Activated CD8-positive, alpha-beta T cell treated with anti-CD3 and anti-CD28 coated beads for 36 hours (primary cell): ENCODE data around the gene PPP2R5D. TPM values are rescaled to one million over a fixed set of nuclear protein-coding genes. Genes with fewer than 3 reads are reported as not detected.

ENCODE experiments used
- ATAC-seq: fragments of 200-7000 bp; cut with Tn5 transposase; one replicate; pipeline ENCODE4 v1.10.0; 2021; ENCODE audit warnings: mild to moderate bottlenecking, moderate library complexity
- CTCF ChIA-PET: fragments of 350-600 bp; sonication (Branson Sonifier 250); formaldehyde crosslinking; loops from one replicate; lab custom pipeline; 2021; ENCODE audit warnings: antibody characterized with exemption; lab: Charles Lee
- POLR2A ChIA-PET: fragments of 350-600 bp; sonication (Branson Sonifier 250); formaldehyde crosslinking; loops from one replicate; lab custom pipeline; 2021; ENCODE audit warnings: antibody characterized with exemption; lab: Charles Lee
- DNase-seq: peaks from one replicate; pipeline ENCODE4 v3.0.0-alpha.2; 2020
- H3K27ac Mint-ChIP-seq: one replicate; pipeline ENCODE4 v1.8.0; 2021; ENCODE audit warnings: mild to moderate bottlenecking, mixed read lengths
- H3K27me3 Mint-ChIP-seq: one replicate; pipeline ENCODE4 v1.8.0; 2021; ENCODE audit warnings: mixed read lengths
- H3K36me3 Mint-ChIP-seq: one replicate; pipeline ENCODE4 v1.8.0; 2021; ENCODE audit warnings: low read depth, mixed read lengths
- H3K4me1 Mint-ChIP-seq: one replicate; pipeline ENCODE4 v1.8.0; 2021; ENCODE audit warnings: low read depth, mixed read lengths
- H3K4me3 Mint-ChIP-seq: one replicate; pipeline ENCODE4 v1.8.0; 2021; ENCODE audit warnings: mild to moderate bottlenecking, moderate library complexity, mixed read lengths
- H3K9me3 Mint-ChIP-seq: one replicate; pipeline ENCODE4 v1.8.0; 2021; ENCODE audit warnings: mixed read lengths
- intact Hi-C: fragments of 100-400 bp; cut with micrococcal nuclease; formaldehyde crosslinking; loops from one replicate; pipeline ENCODE4 v1.10.0; 2022
- total RNA-seq, 2 experiments: library from RNA; stranded (reverse); gene quantifications; one replicate each; pipeline ENCODE4 v1.2.3, GENCODE V29; 2021
- TF ChIP-seq, protein P1 (sequence below): fragments of 200-600 bp; IDR thresholded peaks from one replicate; pipeline ENCODE4 v1.8.0; 2022; ENCODE audit warnings: antibody characterized with exemption, mild to moderate bottlenecking

The PPP2R5D gene
- total RNA-seq, 2 experiments from 2014 or later: 41.6 to 47.5 TPM

DNA sequence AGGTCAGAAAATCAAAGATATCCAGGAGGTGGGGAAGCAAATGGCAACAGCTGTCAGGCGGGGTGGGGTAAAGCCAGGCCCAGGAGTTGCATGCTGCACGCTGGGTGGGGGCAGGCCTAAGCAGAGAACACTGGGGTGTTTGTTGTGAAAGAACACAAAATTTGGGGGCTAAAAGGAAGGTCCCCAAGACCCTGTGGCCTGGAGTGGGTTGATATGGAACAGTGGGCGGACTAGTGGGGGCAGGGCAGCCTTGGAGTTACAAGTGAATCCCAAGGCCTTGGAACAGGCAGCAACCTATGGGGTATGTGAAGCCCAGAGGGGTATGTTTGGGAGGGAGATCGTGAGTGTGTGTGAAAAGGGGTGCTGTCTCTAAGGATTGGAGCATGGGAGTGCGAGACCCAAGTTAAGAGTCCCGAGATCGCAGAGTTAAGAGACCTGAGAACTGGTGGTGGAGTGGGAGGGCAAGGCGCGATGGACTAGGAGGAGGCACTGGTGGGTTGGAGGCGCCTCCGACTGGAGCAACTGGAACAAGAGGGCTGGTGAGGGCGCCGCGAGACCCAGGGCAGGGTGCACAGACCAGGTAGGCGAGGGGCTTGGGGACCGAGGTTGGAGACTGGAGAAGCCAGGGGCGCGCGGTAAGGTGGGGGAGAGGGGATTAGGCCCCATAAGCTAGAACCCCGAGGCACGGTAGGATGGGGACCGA, 68.6 kb downstream of the PPP2R5D start:
- ChIA-PET POLR2A (interaction anchor here (0.6 to 1.8 kb wide), 8 partner anchors 11 to 170 kb away, joined by 3 to 7 read pairs (median 3); partner anchors contain the start of gene PEX6), CTCF (interaction anchor here (1.0 to 2.7 kb wide), 3 partner anchors 32 to 91 kb away, joined by 3 to 11 read pairs (median 6); partner anchors contain the start of gene RRP36)
- ATAC-seq (peak; percentile 18), DNase-seq (peak; percentile 43)
- Mint-ChIP-seq H3K9me3 (no peaks in the 10 kb centered on the region), H3K27me3 (no peaks in the 10 kb centered on the region), H3K27ac (peak overlapping the region; percentile 96), H3K36me3 (peaks cover 38% of the 10 kb centered on the region), H3K4me3 (peak overlapping the region; percentile 93), H3K4me1 (peaks cover 37% of the 10 kb centered on the region)
- TF ChIP-seq, protein P1, sequence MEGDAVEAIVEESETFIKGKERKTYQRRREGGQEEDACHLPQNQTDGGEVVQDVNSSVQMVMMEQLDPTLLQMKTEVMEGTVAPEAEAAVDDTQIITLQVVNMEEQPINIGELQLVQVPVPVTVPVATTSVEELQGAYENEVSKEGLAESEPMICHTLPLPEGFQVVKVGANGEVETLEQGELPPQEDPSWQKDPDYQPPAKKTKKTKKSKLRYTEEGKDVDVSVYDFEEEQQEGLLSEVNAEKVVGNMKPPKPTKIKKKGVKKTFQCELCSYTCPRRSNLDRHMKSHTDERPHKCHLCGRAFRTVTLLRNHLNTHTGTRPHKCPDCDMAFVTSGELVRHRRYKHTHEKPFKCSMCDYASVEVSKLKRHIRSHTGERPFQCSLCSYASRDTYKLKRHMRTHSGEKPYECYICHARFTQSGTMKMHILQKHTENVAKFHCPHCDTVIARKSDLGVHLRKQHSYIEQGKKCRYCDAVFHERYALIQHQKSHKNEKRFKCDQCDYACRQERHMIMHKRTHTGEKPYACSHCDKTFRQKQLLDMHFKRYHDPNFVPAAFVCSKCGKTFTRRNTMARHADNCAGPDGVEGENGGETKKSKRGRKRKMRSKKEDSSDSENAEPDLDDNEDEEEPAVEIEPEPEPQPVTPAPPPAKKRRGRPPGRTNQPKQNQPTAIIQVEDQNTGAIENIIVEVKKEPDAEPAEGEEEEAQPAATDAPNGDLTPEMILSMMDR: no peak
- intact Hi-C loops: loop anchor here (10.0 kb wide), 1 partner anchor 148 kb away; no protein-coding TSS in a partner anchor

DNA sequence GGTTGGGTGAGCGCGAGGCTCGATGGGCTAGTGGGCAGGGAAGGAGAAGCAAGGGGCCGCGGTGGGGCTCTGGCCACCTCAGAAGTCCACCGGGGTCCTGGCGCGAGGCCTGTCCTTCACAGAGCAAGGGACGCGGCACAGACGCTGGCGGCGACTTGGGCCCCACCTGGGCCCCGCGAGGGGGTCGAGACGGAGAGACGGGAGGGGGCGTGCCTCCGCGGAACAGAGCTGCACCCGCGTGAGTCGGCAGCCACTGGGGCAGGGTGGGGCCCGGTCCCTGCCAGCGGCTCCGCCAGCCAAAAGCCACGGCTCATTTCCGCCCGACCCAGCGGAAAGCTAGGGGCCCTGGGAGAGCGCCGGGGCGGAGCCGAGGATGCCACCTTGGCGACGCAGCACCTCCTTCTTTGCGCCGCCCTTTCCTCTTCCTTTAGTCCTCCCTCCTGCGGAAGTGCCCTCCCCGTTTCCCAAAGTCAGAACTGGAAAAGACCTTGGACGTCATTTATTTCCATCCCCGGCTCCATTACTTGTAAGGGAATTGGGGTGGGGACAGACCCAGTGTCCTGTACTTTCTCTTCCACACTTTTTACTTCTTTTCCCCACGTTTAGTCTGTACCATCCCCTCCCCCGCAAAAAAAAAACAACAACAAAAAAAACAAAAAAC, 69.3 kb downstream of the PPP2R5D start, which contains the start of gene CUL7:
Gene CUL7 (minus strand): TSS at position 307 of the 661 bp plus-strand sequence. CDS start 1,063 bp downstream, outside the sequence.
- intact Hi-C loops: loop anchor here (10.0 kb wide), 1 partner anchor 149 kb away; no protein-coding TSS in a partner anchor
- Mint-ChIP-seq H3K4me3 (peak within 1 kb of the TSS; percentile 93), H3K4me1 (peaks cover 44% of the 10 kb centered on the region), H3K27me3 (no peaks in the 10 kb centered on the region), H3K27ac (peak within 1 kb of the TSS; percentile 96), H3K36me3 (peaks cover 45% of the 10 kb centered on the region), H3K9me3 (no peaks in the 10 kb centered on the region)
- CTCF ChIA-PET: interaction anchor here (1.0 to 3.1 kb wide), 5 partner anchors 12 to 90 kb away, joined by 3 to 21 read pairs (median 6); partner anchors contain the start of gene RRP36
- POLR2A ChIA-PET: interaction anchor here (0.6 to 1.7 kb wide), 11 partner anchors 13 to 133 kb away, joined by 3 to 7 read pairs (median 3); partner anchors contain the start of genes CNPY3, PEX6 and RRP36
- ATAC-seq (peak; percentile 99), DNase-seq (peak; percentile 94)
- TF ChIP-seq, protein P1: no peak

DNA sequence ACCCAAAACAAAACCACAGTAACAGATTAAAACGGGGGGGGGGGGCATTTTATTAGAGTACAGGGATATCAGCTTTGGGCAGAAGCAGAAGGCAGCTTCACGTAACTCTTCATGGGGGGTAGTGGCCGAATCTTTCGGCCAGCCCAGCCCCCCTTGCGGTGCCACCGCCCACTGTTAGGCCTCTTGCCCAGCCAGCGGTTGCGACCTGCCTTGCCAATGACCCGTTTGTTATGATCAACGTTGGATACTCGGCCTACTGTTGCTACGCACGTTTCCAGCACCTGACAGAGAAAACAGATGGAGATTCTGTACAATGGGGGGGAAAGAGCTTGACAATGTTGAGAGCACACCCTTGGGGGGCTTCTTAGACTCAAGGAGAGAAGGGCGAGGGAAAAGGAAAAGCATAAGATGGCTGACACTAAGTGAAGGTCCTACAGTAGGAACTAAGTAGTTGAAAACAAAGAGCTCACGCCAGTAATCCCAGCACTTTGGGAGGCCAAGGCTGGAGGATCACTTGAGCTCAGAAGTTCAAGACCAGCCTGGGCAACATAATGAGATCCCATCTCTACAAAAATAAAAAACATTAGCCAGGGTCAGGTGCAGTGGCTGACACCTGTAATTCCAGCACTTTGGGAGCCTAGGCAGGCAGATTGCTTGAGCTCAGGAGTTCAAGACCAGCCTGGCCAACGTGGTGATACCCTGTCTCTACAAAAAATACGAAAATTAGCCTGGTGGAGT, 70.0 kb downstream of the PPP2R5D start:
- Mint-ChIP-seq H3K27ac (peak overlapping the region; percentile 96), H3K9me3 (no peaks in the 10 kb centered on the region), H3K36me3 (peaks cover 46% of the 10 kb centered on the region), H3K27me3 (no peaks in the 10 kb centered on the region), H3K4me3 (peak overlapping the region; percentile 93), H3K4me1 (peaks cover 45% of the 10 kb centered on the region)
- no peak for ATAC-seq
- ChIA-PET POLR2A (interaction anchor here (0.7 to 1.7 kb wide), 14 partner anchors 14 to 308 kb away, joined by 3 to 7 read pairs (median 3); partner anchors contain the start of genes CNPY3, PEX6, RRP36 and TBCC), CTCF (interaction anchor here (1.0 to 3.1 kb wide), 4 partner anchors 11 to 89 kb away, joined by 3 to 21 read pairs (median 6); partner anchors contain the start of gene RRP36)
- intact Hi-C loops: loop anchor here (10.0 kb wide), 1 partner anchor 150 kb away; no protein-coding TSS in a partner anchor
- DNase-seq: no peak
- TF ChIP-seq, protein P1: no peak

DNA sequence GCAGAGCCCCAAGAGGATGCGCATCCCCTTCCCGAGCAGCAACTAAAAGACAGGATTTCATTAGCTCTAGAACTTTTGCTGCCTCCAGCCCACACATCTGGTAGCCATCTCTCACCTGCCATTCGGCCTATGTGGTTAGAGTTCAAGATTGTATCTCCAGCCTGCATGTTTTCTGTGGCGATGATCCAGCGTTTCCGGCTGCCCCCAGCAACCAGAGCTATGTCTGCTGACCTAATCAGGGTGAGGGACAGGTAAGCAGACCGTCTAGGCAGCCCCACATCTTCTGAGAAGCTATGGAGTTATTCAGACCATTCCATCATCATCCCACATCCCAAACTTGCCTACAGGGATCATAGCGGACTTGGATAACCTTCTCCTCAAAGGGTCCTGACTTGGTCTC, 71.6 kb downstream of the PPP2R5D start:
- Mint-ChIP-seq H3K9me3 (no peaks in the 10 kb centered on the region), H3K27me3 (no peaks in the 10 kb centered on the region), H3K4me3 (no peak overlapping the region), H3K27ac (no peak overlapping the region), H3K4me1 (peaks cover 53% of the 10 kb centered on the region), H3K36me3 (peaks cover 38% of the 10 kb centered on the region)
- ChIA-PET CTCF (interaction anchor here (2.7 to 3.1 kb wide), 2 partner anchors 35 to 88 kb away, joined by 6 to 21 read pairs; partner anchors contain the start of gene RRP36), POLR2A (interaction anchor here (1.2 to 1.4 kb wide), 2 partner anchors 42 to 43 kb away, joined by 3 read pairs; partner anchors contain the start of gene KLHDC3)
- intact Hi-C loops: loop anchor here (5.0 to 10.0 kb wide), 2 partner anchors 44 to 151 kb away; partner anchors contain the start of genes KLHDC3 and MEA1
- no peak for ATAC-seq
- DNase-seq: no peak
- TF ChIP-seq, protein P1: no peak
